ENCODE measurements around the gene CNIH4. TPM values are rescaled to one million over a fixed set of nuclear protein-coding genes. Genes with fewer than 3 reads are reported as not detected.
A peak's percentile ranks its signal among the peaks of the same experiment; 100 is the strongest.

CNIH4 gene
- total and polyA plus RNA-seq, 10 of the 15 experiments (the other 5 are each of a cell fraction or from before 2014, with no cell fraction given) = 23.2 to 173 (median 51.4) TPM

GRCh38 chr1:224368409-224368808, 11.7 kb downstream of the CNIH4 start (continued):
- TF ChIP-seq ELK1 (IDR thresholded peaks at IDR 0.05; ENCODE audit: low read depth, low read length) = no peak
- TF ChIP-seq SREBF2 (IDR thresholded peaks at IDR 0.05; ENCODE audit: low read length) = no peak
- TF ChIP-seq POLR2AphosphoS5 (IDR thresholded peaks at IDR 0.05; ENCODE audit: low read length) = no peak
- no peak for TF ChIP-seq ZNF207 (IDR thresholded peaks at IDR 0.05; ENCODE audit: borderline replicate concordance)
- TF ChIP-seq SUPT20H (IDR thresholded peaks at IDR 0.05; ENCODE audit: borderline replicate concordance, control insufficient read depth, low read depth, low read length) = no peak
- no peak for TF ChIP-seq NFYA (IDR thresholded peaks at IDR 0.05; ENCODE audit: borderline replicate concordance, low read depth, low read length)
- TF ChIP-seq NFYB (IDR thresholded peaks at IDR 0.05; ENCODE audit: insufficient read depth, low read depth, low read length) = no peak
- TF ChIP-seq PBX3 (IDR thresholded peaks at IDR 0.05; ENCODE audit: insufficient replicate concordance, low read depth, low read length) = no peak
- no peak for TF ChIP-seq SREBF1 (IDR thresholded peaks at IDR 0.05; ENCODE audit: low read length)
- no peak for TF ChIP-seq TCF3 (IDR thresholded peaks at IDR 0.05; ENCODE audit: borderline replicate concordance, insufficient read depth, low read depth, low read length)
- TF ChIP-seq RUNX3 (IDR thresholded peaks at IDR 0.05; ENCODE audit: low read length) = peak; percentile 63; the same call in 1 of the 2 replicates
- no peak for TF ChIP-seq MYC (IDR thresholded peaks at IDR 0.05; ENCODE audit: insufficient read depth, insufficient read length, insufficient replicate concordance, low read length, severe bottlenecking)
- TF ChIP-seq NFIC (IDR thresholded peaks at IDR 0.05; ENCODE audit: low read depth, low read length) = 0 out of 2 replicates have a peak, but pooled peaks have one; percentile 57
- no peak for TF ChIP-seq ZNF274 (IDR thresholded peaks at IDR 0.05; ENCODE audit: insufficient read depth, insufficient read length)
- TF ChIP-seq NBN (IDR thresholded peaks at IDR 0.05) = 0 out of 2 replicates have a peak, but pooled peaks have one; percentile 38
- TF ChIP-seq TCF12 (IDR thresholded peaks at IDR 0.05; ENCODE audit: low read depth, low read length) = 0 out of 2 replicates have a peak, but pooled peaks have one; percentile 38
- TF ChIP-seq CEBPZ (IDR thresholded peaks at IDR 0.05; ENCODE audit: low read depth, low read length) = no peak
- no peak for TF ChIP-seq TBL1XR1 (IDR thresholded peaks at IDR 0.05; ENCODE audit: low read depth, low read length)
- TF ChIP-seq ZBED1 (IDR thresholded peaks at IDR 0.05; ENCODE audit: borderline replicate concordance) = no peak
- TF ChIP-seq POLR2AphosphoS2 (IDR thresholded peaks at IDR 0.05; ENCODE audit: low read depth, low read length) = no peak
- TF ChIP-seq BCLAF1 (IDR thresholded peaks at IDR 0.05) = no peak
- TF ChIP-seq JUNB (IDR thresholded peaks at IDR 0.05) = peak; percentile 79
- no peak for TF ChIP-seq PAX8 (IDR thresholded peaks at IDR 0.05)
- TF ChIP-seq STAT3 (IDR thresholded peaks at IDR 0.05; ENCODE audit: low read depth, low read length) = no peak
- TF ChIP-seq MTA2 (IDR thresholded peaks at IDR 0.05; ENCODE audit: low read depth) = 0 out of 2 replicates have a peak, but pooled peaks have one; percentile 22
